PC-3 (cell line): ENCODE results near the gene ATXN7L1. TPM values are rescaled to one million over a fixed set of nuclear protein-coding genes. Genes with fewer than 3 reads are reported as not detected.

Experiments used
- ATAC-seq: fragments of 200-7000 bp; cut with Tn5 transposase; 2 replicates; pipeline ENCODE4 v1.9.1; 2020; ENCODE audit warnings: mild to moderate bottlenecking, moderate library complexity
- BruUV-seq: library from RNA; stranded (reverse); fragments of 400-500 nt; replicated peaks from 2 replicates; lab custom pipeline; 2021; lab: Mats Ljungman, UMichigan
- CTCF ChIA-PET: fragments of 300-600 bp; sonication (Branson Sonifier 250); formaldehyde crosslinking; loops from one replicate; lab custom pipeline; 2022; ENCODE audit warnings: antibody characterized with exemption; lab: Charles Lee
- POLR2A ChIA-PET: fragments of 300-600 bp; sonication (Branson Sonifier 250); formaldehyde crosslinking; loops from one replicate; lab custom pipeline; 2022; ENCODE audit warnings: antibody characterized with exemption; ENCODE audit not compliant: unreplicated experiment; lab: Charles Lee
- DNase-seq: peaks from one replicate; pipeline ENCODE4 v3.0.0-alpha.2; 2015
- H2AFZ ChIP-seq: fragments of 300-600 bp; sonication (generic); 2 replicates; pipeline ENCODE4 v1.6.0; 2016; ENCODE audit warnings: antibody characterized with exemption, low read length
- H3F3A ChIP-seq: fragments of 300-600 bp; sonication (generic); one replicate; pipeline ENCODE4 v1.6.0; 2017; ENCODE audit warnings: antibody characterized with exemption, low read length, control low read depth, mild to moderate bottlenecking; ENCODE audit not compliant: unreplicated experiment
- H3K27ac ChIP-seq: fragments of 300-600 bp; sonication (generic); 2 replicates; pipeline ENCODE4 v1.5.1; 2016; ENCODE audit warnings: mild to moderate bottlenecking, low read length
- H3K27me3 ChIP-seq: fragments of 300-600 bp; sonication (generic); 2 replicates; pipeline ENCODE4 v1.6.1; 2016; ENCODE audit warnings: low read length, mixed read lengths
- H3K36me3 ChIP-seq: fragments of 300-600 bp; sonication (generic); 2 replicates; pipeline ENCODE4 v1.6.1; 2016; ENCODE audit warnings: low read depth, mixed run types, low read length, mixed read lengths
- H3K4me1 ChIP-seq: fragments of 300-600 bp; sonication (generic); 2 replicates; pipeline ENCODE4 v1.5.1; 2016; ENCODE audit warnings: low read length; ENCODE audit not compliant: insufficient read depth
- H3K4me2 ChIP-seq: fragments of 300-600 bp; sonication (generic); 2 replicates; pipeline ENCODE4 v1.6.0; 2016; ENCODE audit warnings: low read length
- H3K4me3 ChIP-seq: fragments of 300-600 bp; sonication (generic); 2 replicates; pipeline ENCODE4 v1.5.1; 2016; ENCODE audit warnings: mild to moderate bottlenecking, low read length, mixed read lengths
- H3K79me2 ChIP-seq: fragments of 300-600 bp; sonication (generic); 2 replicates; pipeline ENCODE4 v1.6.1; 2017; ENCODE audit warnings: low read length, mixed read lengths
- H3K9ac ChIP-seq: fragments of 300-600 bp; sonication (generic); 2 replicates; pipeline ENCODE4 v1.6.0; 2016; ENCODE audit warnings: mild to moderate bottlenecking, low read length
- H3K9me2 ChIP-seq: fragments of 300-600 bp; sonication (generic); replicated peaks from 2 replicates; pipeline ENCODE4 v1.6.1; 2016; ENCODE audit warnings: mixed run types, low read length, mixed read lengths
- H3K9me3 ChIP-seq: fragments of 300-600 bp; sonication (generic); 2 replicates; pipeline ENCODE4 v1.6.1; 2016; ENCODE audit warnings: low read length, mixed read lengths
- H4K20me1 ChIP-seq: fragments of 300-600 bp; sonication (generic); 2 replicates; pipeline ENCODE4 v1.6.1; 2016; ENCODE audit warnings: low read length, mixed read lengths
- EZH2 ChIP-seq: fragments of 300-600 bp; sonication (generic); IDR thresholded peaks from one replicate; pipeline ENCODE4 v1.6.1; 2017; ENCODE audit warnings: antibody characterized with exemption, mild to moderate bottlenecking, low read length; ENCODE audit not compliant: unreplicated experiment
- EZH2phosphoT487 ChIP-seq: fragments of 300-600 bp; sonication (generic); IDR thresholded peaks from 2 replicates; pipeline ENCODE4 v1.6.1; 2018; ENCODE audit warnings: mild to moderate bottlenecking, antibody characterized with exemption, low read length, borderline replicate concordance
- intact Hi-C: fragments of 100-400 bp; cut with micrococcal nuclease; formaldehyde crosslinking; loops from 2 replicates; pipeline ENCODE4 v1.9.0; 2023
- total RNA-seq: library from RNA; depleted of rRNA; stranded (reverse); fragments of >200 nt; gene quantifications from 2 replicates; pipeline ENCODE4 v1.2.3, GENCODE V29; 2014
- TF ChIP-seq, protein P1 (sequence below): fragments of 300-600 bp; sonication (generic); conservative IDR thresholded peaks from 2 replicates; pipeline ENCODE4 v1.5.1; 2017; ENCODE audit warnings: antibody characterized with exemption, low read depth, mild to moderate bottlenecking, low read length

ATXN7L1 gene
- total RNA-seq, 1 experiment from 2014 or later, result 16.0 TPM

DNA sequence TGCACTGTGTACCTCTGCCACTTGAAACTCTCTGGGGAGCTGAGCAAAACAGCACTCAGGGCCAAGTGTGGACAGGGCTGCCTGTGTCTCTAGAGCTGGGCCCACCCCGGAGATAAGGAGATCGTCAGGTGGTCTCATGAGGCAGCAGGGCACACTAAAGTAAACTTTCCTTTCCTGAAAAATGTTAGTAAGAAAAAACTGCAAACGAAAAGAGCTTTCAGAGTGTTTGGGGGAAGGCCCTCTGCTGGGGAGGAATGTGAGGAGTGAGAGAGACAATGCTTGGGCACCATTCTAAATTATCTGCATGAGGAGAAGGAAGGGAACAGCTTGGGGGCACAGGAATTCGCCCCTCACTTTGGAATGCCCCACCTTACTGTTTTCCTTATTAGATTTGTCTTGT lies 127.7 kb downstream of the ATXN7L1 start:
- H3K27me3 ChIP-seq, result no peaks in the 10 kb centered on the region
- H3K79me2 ChIP-seq, result no peaks in the 10 kb centered on the region
- no TSS peak for BruUV-seq
- H3F3A ChIP-seq, result no peaks in the 10 kb centered on the region
- ATAC-seq, result no peak
- H3K9ac ChIP-seq, result no peak overlapping the region
- no peak overlapping the region for H3K4me2 ChIP-seq
- intact Hi-C loops, result no loop called here
- ChIA-PET CTCF (no interaction called here), POLR2A (no interaction called here)
- DNase-seq, result no peak
- H3K4me1 ChIP-seq, result no peaks in the 10 kb centered on the region
- H3K9me2 ChIP-seq, result no peaks in the 10 kb centered on the region
- H3K27ac ChIP-seq, result no peak overlapping the region
- H2AFZ ChIP-seq, result no peak overlapping the region
- no peak for TF ChIP-seq EZH2
- TF ChIP-seq EZH2phosphoT487, result no peak
- TF ChIP-seq, protein P1, sequence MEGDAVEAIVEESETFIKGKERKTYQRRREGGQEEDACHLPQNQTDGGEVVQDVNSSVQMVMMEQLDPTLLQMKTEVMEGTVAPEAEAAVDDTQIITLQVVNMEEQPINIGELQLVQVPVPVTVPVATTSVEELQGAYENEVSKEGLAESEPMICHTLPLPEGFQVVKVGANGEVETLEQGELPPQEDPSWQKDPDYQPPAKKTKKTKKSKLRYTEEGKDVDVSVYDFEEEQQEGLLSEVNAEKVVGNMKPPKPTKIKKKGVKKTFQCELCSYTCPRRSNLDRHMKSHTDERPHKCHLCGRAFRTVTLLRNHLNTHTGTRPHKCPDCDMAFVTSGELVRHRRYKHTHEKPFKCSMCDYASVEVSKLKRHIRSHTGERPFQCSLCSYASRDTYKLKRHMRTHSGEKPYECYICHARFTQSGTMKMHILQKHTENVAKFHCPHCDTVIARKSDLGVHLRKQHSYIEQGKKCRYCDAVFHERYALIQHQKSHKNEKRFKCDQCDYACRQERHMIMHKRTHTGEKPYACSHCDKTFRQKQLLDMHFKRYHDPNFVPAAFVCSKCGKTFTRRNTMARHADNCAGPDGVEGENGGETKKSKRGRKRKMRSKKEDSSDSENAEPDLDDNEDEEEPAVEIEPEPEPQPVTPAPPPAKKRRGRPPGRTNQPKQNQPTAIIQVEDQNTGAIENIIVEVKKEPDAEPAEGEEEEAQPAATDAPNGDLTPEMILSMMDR, result 0 out of 2 replicates have a peak, but pooled peaks have one; percentile 23
- H3K4me3 ChIP-seq, result no peak overlapping the region
- H3K36me3 ChIP-seq, result no peaks in the 10 kb centered on the region
- H4K20me1 ChIP-seq, result no peaks in the 10 kb centered on the region
- H3K9me3 ChIP-seq, result no peaks in the 10 kb centered on the region

DNA sequence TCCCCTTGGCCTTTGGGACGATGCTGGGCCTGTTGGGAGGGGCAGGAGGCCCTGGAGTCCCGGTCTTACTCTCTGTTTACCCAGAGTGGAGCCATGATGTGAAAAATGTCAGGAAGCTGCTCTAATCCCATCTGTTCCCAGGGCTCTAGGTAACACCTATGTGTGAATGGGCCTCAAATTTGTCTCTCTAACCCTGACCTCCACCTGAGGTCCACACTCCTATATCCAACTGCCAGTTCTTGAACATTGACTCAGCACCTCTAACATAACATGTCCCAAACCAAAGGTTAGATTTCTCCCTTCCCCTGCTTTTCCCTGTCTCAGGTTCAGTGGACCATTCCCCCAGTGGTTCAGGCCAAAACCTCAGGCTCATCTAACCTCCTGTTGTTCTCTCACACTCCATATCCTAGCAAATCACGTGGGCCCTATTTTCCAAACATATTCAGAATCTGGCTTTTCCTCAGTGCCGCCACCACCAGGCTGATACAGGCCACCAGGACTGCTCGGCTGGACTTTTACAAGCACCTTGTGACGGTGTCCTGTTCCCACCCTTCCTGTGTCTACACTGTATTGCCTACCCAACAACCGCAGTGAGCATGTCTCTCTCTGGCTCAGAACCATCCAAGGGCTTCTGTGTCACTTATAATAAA lies 130.6 kb downstream of the ATXN7L1 start:
- TF ChIP-seq EZH2phosphoT487, result no peak
- TF ChIP-seq, protein P1, result peak; percentile 26; the same call in 1 of the 2 replicates
- Histone ChIP-seq H3K9me3 (no peaks in the 10 kb centered on the region), H2AFZ (no peak overlapping the region), H3K9me2 (no peaks in the 10 kb centered on the region), H3K27ac (no peak overlapping the region), H3K27me3 (no peaks in the 10 kb centered on the region), H3F3A (no peaks in the 10 kb centered on the region), H3K4me3 (no peak overlapping the region), H3K9ac (no peak overlapping the region), H3K4me2 (no peak overlapping the region), H3K79me2 (no peaks in the 10 kb centered on the region), H3K4me1 (no peaks in the 10 kb centered on the region), H3K36me3 (no peaks in the 10 kb centered on the region), H4K20me1 (no peaks in the 10 kb centered on the region)
- BruUV-seq, result no TSS peak
- POLR2A ChIA-PET, result no interaction called here
- CTCF ChIA-PET, result no interaction called here
- no peak for DNase-seq
- ATAC-seq, result no peak; the same call in 1 of the 2 replicates
- intact Hi-C loops, result no loop called here

DNA sequence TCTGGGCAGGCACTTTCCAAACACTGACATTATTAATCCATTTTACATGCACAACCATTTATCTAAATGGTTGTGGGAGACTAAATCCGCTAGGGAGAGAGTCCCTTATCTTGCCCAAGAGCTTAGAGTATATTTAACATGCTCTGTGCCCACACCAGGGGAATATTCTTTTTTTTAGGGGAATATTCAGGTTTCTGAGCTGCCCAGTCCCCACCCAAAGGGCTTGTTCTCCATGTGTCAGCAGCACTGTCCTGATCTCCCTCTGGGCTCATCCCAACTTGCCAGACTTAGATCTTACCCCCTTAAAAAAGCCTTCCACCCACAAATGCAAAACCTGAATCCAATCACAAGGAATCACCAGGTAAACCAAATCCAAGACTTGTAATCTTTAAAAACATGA lies 132.1 kb downstream of the ATXN7L1 start:
- intact Hi-C loops, result no loop called here
- no peaks in the 10 kb centered on the region for H3K9me2 ChIP-seq
- no peaks in the 10 kb centered on the region for H3K27me3 ChIP-seq
- no TSS peak for BruUV-seq
- ChIA-PET POLR2A (no interaction called here), CTCF (no interaction called here)
- H3K9me3 ChIP-seq, result no peaks in the 10 kb centered on the region
- no peak overlapping the region for H3K4me3 ChIP-seq
- no peak overlapping the region for H2AFZ ChIP-seq
- no peak for ATAC-seq
- no peak overlapping the region for H3K9ac ChIP-seq
- DNase-seq, result no peak
- TF ChIP-seq EZH2phosphoT487, result no peak
- no peak for TF ChIP-seq EZH2
- TF ChIP-seq, protein P1, result no peak
- no peaks in the 10 kb centered on the region for H3K36me3 ChIP-seq
- H4K20me1 ChIP-seq, result no peaks in the 10 kb centered on the region
- no peak overlapping the region for H3K27ac ChIP-seq
- no peaks in the 10 kb centered on the region for H3K4me1 ChIP-seq
- no peak overlapping the region for H3K4me2 ChIP-seq
- no peaks in the 10 kb centered on the region for H3K79me2 ChIP-seq
- H3F3A ChIP-seq, result no peaks in the 10 kb centered on the region
